Measurements from ENCODE around the gene UNCX.
"Not testable (repeated sequence)": the region's sequence is repeated elsewhere in the genome, so short reads cannot be mapped to it uniquely, and the experiment has no call there.

Gene UNCX

DNA sequence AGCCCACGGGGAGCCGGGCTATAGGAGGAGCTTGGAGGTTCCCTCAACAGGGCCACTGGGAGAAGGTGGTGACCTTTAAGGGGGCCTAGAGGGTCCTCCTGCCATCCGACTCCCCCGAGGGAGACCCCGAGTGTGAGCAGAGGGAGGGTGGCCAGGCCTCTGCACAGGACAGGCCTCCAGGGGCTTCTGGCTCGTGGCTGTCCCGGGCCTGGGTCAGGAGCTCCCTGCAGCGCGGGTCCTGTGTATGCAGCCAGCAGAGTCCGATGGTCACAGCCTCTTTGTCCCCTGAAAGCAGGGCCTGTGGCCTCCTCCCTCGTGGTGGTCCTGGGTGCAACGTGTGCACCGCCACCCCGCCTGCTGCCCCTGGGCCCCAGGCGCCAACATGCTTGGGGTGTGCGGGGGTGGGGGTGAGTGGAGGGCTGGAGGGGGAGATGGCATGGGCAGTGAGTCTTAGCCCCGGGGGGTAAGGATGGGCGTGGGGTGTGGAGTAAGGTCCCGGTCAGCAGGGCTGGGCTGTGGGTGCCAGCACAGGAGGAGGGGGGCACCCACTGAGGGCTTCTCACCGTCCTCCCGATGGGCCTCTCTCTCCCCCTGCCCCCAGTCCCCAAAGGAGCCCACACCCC lies 27.1 kb downstream of the UNCX start:
- DNase-seq, result no peak

DNA sequence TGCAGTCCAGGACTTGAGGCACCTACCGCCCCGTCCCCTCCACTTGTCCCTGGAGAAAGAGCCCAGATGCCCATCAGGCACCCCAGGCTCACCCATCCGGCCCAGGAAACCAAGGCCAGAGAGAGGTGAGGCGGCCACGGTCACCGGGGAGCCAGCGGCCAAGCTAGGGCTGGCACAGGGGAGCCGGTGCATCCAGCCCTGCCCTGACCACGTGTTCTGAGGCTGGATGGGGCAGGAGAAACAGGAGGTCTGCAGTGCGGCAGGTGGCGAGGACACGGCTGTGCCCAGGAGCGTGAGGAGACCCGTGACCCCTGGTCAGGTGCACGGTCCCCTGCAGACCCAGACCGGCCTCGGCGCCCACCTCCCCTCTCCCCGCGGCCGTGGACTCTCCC lies 27.6 kb downstream of the UNCX start:
- DNase-seq, result no peak

DNA sequence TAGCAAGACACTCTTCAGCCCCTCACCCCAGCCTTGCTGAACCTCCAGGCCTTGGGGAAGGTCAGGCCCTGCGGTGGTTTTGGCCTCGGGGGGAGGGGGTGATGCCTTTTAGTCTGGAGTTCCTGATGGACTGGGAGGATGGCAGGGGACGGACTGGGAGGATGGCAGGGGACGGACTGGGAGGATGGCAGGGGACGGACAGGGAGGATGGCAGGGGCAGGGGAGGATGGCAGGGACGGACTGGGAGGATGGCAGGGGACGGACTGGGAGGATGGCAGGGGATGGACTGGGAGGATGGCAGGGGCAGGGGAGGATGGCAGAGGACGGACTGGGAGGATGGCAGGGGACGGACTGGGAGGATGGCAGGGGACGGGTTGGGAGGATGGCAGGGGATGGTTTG lies 28.4 kb downstream of the UNCX start:
- DNase-seq, result not testable (repeated sequence)

DNA sequence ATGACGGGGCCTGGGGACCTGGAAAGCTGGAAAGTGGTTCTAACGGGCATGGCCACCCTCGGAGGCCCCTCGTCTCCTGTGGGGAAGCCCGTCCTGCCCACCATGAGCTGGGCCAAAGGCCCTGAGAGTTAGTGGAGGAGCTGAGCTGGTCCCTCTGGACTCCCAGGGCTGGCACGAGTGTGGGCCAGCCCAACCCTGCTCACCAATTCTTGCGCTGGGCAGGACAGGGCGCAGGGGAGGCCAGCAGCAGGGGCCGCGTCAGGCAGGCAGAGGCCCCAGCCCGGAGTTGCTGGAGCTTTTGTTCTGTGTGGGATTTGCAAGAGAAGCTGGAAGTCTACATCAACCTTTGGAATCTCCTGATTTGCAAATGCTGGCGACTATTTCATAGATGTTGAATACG lies 29.8 kb downstream of the UNCX start:
- no peak for DNase-seq

DNA sequence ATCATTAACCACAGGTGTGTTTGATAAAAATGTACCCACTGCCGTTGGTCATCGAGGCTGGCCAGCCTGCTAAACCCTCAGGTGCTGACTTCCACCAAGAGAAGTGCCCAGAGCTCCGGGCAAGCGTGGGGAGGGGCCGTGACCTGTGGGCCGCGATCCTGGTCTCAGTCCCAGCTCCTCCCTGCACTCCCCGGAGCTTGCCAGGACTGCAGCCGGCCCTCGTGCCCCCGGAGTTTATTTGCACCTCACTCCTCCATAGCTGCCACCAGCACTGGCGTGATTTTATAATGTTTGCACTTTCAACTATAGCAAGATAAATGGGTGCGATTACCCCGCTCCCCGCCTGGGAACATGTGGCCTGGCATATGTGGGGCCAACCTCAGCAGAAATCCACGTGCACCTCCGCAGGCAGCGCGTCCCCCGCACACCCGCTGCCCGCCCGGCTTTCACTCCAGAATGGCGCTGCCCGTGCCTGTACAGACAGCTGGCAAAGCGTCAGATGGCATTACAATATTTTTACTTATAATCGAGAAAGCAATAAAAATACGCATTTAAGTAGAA lies 30.8 kb downstream of the UNCX start:
- no peak for DNase-seq

DNA sequence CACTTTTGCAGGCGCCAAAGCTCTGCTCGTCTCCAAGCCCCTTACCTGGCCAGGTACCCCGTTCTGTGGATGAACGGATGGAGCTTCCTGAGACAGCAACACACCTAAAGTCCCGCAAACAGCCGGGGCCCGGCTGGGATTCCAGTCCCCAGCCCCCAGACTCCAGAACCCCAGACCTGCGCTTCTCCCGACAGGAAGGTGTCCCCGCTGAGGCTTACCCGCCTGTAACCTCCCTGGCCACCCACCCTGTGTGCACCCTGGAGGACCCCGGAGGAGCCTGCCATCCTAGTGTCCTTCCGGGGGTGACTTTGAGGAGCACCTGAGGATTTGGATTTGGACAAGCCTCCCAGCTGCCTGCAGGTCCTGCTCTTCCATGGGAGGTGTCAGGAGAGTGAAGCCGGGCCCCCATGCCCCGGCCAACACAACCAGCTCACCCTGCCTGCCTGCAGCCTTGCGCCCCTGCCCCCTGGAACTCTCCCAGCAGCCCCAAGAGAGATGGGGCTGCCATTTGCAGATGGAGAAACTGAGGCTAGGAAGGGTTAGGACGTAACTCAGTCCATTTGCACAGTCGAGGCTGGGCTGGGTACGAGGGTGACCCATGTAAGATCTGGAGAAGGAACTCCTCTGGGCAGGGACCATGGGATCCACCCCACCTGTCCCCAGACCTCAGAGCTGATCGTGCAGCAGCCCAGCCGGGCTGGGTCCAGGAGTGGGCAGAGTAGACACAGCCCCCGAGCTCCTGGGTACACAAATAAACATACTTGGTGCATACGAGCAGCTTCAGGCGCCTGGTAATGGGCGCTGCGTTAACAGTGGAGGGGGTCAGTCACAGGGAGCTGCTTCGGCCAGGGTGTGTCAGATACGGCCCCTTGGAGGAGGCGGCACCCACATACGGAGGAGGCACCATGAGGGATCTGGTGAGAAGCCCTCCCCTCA lies 31.9 kb downstream of the UNCX start:
- DNase-seq, result no peak

DNA sequence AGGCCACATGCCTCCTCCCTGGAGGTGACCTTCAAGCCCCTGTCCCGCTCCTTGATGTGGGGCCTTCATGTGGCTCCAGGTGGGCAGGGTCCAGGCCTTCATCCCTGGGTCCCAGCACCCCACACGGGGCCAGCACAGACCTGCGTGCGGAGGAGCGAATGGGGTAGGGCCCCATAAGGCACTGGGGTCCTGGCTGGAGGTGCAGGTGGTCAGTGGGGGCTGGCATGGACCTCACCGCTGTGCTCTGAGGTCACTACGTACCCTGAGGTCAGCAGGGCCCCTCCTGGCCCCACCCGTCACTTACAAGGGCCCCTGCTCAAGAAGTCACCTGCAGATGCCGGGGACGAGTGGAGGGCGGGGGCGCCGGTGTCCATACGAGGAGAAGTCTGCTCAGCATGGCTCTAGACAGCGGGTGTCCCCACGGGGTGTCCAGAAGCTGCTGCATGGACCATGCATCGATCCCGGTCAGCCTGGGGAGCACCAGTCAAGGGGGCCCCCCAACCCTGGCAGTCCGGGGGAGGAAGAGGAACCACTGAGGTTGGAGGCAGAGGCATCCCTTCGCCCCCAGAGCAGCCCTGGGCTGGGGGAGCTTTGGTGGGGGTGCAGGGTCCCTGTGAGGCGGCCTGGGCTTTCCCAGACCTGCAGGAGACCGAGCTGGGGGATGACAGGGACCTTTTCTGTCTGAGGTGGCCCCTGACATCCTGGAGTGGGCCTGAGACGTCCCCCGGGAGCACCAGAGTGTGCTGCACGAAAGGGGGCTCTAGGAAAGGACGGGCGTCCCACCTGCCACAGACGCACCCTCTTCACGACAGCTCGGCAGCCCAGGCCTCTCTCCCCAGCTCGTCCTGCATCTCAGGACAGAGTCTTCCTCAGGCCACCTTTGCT lies 34.6 kb downstream of the UNCX start:
- no peak for DNase-seq

DNA sequence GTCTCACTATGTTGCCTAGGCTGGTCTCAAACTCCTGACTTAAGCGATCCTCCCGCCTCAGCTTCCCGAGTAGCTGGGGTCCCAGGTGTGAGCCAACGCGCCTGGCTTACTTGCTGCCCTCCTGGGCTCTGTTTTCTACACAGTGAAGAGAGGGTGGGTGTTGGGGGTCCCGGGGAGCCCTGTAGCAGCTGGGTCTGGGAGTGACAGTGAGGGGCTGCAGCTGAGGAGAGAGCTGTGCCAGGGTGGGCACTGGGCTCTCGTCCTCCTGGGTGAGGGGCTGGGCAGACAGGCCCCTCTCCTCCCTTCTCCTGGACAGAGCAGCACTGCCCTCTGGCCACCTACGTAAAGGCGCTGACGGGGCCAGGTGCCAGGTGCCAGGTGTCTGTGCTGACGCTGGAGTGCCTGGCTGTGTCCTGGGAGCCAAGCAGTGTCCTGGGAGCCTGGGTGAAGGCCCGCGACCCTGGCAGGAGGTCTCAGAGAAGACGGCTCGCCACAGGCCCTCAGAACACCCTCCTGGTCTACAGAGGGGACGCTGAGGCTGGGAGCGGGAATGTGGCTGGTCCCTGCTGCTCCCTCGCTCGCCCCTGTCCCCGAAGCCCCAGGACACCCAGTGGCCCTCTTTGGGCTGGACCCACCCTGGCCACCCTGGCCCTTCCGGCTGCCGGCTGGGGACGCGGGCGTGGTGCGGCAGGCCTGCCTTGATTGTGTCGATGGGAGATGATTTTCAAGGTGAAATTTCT lies 35.6 kb downstream of the UNCX start:
- DNase-seq, result no peak

DNA sequence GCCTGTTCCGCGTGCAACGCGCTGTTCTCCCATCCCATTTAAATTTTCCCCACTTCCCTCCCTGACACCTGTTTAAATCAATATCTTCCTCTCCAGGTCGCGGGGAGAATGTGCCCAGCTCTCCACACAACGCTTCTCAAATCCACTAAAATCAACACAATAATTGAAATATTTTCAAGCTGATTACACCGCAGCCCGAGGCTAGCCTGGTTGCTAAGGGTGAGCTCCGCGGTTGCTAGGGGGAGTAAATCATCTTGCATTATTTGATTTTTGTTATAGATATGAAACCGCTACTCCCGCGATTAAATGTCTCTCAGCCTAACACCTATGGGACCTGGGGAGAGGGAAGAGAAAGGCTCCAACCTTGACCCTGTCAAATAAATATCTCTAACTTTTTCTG lies 36.2 kb downstream of the UNCX start:
- no peak for DNase-seq

DNA sequence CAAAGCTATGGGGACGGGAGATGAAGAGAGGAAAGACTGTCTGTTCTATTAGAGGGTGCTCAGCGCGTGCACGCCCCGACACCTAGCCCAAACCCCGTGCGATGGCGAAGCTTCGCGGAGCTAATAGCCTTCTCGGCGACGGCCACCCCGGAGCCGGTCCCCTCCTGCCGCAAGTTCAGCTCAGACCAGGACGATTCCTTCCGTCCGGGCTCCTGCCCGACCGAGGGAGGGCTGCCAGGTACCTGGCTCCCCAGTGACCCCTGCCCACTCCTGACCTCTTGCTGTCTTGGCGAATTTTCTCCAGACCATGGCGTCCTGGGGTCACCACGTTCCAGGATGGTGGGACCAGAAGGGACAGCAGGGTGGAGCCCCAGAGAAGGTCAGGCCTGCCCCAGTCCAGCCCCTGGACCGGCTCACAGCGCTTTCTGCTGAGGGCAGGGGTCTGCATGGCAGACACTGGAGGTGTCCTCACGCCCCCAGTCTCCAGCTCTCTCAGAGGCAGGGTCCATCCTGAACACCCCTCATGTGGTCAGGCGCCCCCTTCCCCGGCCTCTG lies 36.7 kb downstream of the UNCX start:
- no peak for DNase-seq

DNA sequence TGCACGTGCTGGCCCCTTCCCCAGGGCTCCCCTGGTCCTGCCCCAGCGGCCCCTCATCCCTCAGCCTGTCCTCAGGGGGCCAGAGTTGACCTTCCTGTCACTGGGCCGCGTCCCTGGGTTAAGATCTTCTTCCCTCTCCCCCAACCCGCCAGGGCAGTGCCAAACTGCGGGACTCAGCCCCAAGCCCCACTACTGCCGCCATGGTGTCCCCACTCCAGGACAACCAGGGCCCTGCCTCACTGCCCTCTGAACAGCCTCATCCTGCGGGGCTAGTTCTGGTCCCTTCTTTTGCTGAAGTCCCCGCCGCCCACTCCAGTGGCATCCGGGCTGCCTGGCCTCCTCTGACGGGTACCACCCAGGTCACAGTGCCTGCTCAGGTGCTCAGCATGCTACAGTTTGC lies 37.5 kb downstream of the UNCX start:
- no peak for DNase-seq

DNA sequence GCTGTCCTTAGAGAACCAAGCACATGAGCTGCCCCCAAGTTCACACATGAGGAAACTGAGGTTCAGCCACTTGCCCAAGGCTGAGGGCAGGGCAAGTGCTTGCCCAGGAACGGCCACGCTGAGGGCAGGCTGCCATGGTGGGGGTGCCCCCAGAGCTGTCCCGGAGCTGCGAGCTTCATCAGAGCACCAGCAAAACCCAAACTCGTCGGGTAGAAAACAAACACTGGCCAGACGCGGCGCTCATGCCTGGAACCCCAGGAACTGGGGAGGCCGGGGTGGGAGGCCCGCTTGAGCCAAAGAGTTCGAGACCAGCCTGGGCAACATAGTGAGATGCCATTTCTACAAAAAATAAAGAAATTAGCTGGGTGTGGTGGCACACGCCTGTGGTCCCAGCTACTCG lies 38.4 kb downstream of the UNCX start:
- no peak for DNase-seq

DNA sequence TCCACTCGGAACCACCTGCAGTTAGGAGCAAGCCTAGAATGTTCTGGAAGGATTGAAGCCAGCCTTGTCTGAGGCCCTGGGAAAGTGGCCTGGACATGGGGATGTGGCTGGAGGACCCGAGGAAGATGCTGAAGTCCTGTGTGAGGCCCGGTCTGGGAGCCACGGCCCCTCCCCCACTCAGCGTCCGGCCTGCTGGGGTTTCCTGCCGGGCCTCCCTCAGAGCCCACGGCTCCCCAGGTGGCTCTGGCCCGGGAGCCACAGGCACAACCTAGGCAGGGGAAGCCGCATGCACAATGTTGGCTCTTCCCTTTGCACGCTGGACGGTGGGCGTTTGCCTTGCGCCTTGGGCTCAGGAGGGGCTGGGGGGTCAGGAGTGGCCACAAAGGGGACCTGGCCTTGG lies 39.0 kb downstream of the UNCX start:
- no peak for DNase-seq

DNA sequence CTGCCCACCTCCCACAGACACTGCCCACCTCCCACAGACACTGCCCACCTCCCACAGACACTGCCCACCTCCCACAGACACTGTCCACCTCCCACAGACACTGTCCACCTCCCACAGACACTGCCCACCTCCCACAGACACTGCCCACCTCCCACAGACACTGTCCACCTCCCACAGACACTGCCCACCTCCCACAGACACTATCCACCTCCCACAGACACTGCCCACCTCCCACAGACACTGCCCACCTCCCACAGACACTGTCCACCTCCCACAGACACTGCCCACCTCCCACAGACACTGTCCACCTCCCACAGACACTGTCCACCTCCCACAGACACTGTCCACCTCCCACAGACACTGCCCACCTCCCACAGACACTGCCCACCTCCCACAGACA lies 39.5 kb downstream of the UNCX start:
- not testable (repeated sequence) for DNase-seq

DNA sequence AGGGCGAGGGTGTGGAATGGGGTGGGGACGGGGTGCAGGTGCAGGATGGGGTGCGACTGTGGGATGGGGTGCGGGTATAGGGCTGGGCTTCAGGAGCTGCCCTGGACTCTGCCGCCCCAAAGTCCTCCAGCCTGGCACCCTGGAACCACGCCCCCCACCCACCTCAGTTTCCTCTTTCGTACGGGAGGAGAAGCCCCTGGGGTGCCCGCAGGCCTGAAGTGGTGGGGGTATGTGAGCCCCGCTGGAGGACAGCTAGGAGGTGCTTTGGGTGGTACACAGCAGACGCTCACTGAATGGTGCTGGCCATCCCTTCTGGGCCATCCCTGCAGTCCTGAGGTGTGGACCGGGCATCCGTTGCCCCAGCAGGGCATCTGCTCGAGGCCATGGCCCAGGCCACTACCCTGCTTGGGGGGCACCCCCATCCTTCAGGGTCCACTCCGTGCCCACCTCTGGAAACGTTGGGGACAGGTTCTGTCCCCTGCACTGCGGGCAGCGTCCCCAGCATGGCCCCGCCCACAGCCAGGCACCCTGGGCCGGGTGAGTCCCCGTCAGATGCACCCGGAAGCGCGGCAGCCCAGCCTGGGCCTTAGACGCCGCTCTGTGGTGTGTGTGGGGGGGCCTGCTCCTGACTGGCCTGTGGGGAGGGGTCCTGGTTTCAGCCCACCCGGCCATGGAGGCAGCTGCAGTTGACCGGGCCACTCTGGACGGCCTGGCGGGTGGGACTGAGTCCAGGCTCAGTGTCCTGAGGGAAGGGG lies 41.6 kb downstream of the UNCX start:
- no peak for DNase-seq

DNA sequence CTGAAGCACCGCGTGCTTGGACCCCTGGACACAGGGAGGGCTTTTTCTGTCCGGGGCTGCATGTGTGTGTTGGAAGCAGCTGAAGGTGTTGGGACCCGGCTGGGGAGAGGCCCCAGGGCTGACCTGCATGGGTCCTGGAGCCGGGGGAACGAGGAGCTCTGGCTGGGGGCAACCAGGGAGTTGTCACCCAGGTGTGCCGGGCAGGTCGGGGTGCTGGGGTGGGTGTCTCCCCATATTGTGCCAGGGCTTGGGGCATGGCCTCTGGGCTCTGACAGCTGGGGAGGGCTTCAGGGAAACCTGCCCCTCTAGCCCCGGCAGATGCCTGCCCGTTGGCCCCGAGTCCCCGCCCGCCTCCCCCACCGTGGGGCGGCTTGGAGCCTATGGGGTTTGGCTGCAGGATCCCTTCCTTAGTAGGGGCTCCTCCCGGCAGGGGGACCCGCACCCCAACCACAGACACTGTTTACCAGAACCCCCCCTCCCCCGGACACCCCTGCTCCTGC lies 42.3 kb downstream of the UNCX start:
- no peak for DNase-seq

DNA sequence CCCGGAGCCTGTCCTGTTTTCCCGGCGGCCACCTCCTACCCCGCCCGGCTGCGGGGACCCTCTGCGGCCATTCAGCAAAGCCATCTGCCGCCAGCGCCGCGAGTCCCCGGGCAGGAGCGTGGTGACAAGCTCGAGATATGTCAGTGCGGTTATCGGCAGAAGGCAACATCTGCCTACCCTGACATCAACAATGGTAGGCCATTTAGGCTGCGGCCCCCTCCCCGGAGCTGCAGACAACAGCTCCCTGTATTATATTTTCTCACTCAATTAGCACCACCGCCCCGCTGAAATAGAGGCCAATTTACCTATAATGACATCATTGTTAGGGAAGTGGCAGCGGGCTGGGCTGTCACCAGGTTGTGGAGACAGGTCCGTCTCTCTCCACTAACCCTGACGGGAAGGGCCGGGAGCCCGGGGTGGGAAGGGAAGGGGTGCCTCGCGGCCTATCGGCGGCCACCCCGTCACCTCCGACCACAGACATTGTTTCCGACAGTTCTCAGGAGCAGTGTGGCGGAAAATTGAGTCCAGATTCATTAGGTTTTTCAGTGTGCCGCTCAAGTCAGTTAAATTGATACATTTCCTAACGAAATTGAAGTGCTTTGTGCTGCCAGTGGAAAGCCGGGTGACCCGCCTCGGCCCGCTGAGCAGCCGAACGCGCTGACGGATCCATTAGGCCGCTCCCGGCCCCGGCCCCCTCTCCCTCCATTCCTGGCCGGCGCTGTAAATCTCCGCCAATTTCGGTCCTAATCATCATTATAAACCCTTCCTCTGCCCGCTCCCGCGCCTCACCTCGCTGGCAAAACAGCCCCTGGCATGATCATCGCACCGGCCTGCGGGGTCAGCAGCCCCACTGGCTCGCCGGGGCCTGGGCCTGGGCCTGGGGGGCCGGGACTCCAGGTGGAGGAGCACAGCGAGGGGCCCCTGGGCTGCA lies 43.0 kb downstream of the UNCX start:
- DNase-seq, result no peak

DNA sequence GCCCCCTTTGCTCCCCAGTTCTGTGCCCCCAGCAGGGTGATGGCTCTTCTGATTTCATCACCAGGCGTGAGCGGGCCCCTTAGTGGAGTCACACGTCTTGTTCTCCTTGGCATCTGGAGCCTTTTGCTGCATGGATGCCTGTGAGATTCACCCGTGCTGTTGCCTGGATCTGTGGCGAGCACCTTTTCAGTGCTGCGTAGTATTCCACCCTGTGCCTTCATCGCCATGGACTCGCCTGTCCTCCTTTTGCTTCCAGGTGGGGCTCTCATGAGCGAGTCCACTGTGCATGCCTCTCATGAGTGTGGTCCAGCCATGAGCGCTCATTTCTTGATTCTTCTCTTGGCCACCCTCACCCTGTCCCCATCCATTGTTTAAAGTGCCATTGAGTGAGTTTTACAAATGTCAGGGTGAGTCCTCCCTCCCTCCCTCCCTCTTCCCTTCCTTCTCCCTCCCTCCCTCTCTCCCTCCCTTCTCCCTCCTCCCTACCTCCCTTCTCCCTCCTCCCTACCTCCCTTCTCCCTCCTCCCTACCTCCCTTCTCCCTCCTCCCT lies 44.0 kb downstream of the UNCX start:
- no peak for DNase-seq

DNA sequence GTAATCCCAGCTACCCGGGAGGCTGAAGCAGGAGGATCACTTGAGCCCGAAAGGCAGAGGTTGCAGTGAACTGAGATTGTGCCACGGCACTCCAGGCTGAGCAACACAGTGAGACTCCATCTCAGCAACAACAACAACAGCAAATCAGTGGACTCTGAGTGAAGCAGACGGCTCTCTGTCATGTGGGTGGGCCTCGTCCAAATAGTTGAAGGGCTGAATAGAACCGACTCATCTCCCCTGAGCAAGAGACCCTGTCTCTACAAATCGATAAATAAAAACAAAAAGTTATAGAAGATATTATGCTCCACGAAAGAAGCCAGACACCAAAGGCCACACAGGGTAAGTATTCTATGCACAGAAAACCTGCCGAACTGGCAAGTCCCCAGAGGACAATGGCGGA lies 45.9 kb downstream of the UNCX start:
- no peak for DNase-seq

DNA sequence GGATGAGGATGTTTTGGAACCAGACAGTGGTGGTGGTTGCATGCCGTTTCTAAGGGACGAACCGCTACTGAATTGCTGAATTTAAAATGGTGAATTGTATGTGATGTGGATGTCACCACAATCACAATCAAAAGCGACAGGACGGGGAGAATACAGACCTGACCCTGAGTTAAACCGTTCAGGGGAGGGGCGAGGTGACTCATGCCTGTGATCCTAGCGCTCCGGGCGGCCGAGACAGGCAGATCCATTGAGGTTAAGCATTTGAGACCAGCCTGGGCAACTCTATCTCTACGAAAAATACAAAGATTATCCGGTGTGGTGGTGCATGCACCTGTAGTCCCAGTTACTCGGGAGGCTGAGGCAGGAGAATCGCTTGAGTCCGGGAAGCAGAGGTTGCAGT lies 46.4 kb downstream of the UNCX start:
- DNase-seq, result no peak

Measured in stimulated activated CD4-positive, alpha-beta T cell treated with anti-CD3 and anti-CD28 coated beads, Interleukin-4, amount 100 ng/mL, for 1 hour (primary cell).